ENCODE results near the gene L3MBTL4.
"Not testable (repeated sequence)": the region's sequence is repeated elsewhere in the genome, so short reads cannot be mapped to it uniquely, and the experiment has no call there.

Gene L3MBTL4

DNA sequence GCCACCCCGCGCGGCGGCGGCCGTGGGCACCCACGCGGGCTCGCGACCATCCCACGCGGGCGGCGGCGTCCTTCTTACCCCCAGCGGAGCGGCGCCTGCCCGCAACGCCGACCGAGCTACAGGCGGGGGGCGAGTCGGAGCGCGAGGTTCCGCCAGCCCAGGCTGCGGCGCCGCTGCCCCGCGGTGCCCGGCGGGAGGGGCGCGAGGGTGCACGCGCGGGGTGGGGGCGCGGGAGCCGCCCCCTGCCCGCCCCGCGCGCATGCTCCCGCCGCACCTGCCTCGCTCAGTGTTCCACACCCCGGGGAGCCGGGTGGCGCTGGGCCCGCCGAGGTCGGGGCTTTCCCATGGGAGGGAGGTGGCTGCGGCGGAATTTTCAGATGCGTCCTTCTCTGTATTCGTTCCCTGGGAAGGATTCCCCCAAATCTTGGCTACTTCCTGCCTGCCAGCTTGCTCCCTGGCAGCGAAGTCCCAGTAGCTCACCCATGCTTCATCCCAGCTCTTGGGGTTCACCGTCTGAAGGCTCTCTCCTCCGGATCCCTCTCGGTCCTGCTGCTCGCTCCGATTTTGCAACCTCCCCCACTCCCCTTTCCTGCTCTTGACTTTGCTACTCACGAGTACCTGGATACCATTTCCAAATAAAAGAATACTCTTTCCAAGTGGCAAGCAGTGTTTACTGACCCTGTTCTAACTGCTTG, at the start of gene L3MBTL4:
TSS of gene L3MBTL4 (minus strand) at position 189 of the 695 bp plus-strand sequence. CDS start 103,286 bp downstream, outside the sequence.
- DNase-seq, result peak; percentile 82 to 93 (median 82)

DNA sequence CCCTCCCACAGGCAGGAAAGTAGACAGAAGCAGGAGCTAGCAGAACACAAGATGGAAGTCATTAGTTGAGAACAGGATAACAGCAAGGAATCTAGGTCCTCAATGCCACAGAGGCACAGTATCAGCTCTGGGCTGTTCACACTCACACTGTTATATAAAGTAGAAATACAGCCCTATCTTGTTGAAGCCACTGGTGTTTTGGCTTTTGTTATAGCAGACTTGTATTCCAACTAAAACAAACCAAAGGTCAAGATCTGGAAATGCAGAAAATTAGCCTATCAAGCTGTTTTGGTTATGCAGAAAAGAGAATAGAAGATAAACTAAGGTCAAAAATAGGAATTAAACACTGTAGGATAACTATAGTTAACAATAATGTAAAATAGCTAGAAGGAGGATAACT, 37.5 kb upstream of the L3MBTL4 start:
- DNase-seq, result no peak

DNA sequence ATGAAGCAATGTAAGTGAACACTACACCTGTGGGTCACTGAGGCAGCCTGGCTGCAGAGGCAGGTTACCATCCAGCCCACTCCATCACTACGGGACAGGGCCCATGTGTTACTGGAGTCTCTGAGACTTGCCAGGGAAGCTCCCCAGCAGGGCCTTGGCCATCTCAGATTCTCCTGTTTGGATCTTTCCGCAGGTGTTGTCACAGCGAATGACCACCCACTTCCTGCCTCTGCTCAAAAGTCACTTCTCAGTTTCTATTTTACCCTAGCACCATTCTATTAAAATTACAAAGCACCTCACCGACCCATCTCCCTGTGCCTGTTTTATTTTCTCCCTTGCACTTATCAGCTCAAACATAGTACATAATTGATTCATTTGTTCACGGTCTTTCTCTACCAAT, 34.5 kb upstream of the L3MBTL4 start:
- no peak for DNase-seq

DNA sequence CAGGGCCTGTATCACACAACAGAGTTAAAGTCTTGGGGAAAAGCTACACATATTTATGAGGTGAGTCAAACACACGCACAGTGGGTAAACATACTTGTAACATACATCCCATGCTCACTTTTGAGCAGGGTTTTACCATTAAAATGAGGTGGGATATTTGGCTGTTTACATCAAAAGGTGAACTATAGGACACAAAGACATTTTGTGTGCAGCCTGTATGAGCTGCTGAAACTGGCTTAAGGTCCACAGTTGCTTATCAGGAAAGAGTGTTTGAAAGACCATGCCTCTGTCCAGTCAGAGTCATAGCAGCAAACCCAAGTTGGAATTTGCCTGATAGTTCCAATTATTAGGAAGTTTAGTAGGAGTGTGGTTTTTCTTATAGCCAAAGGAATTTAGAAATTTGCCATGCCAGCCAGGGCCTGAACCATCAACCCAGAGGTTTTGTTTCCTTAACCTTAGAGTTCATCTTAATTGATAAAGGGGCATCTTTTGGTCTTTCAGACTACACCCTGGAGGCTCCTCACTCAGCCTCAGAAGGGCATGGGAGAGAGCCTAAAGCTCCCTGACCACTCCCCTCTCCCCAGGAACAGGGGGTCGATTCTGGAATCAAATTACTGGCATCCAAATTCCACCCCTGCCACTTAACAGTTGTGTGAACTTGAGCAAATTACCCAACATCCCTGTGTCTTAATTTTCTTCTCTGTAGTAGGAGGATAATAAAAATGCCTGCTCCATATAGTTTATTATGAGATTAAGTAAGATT, 29.9 kb upstream of the L3MBTL4 start:
- no peak for DNase-seq

DNA sequence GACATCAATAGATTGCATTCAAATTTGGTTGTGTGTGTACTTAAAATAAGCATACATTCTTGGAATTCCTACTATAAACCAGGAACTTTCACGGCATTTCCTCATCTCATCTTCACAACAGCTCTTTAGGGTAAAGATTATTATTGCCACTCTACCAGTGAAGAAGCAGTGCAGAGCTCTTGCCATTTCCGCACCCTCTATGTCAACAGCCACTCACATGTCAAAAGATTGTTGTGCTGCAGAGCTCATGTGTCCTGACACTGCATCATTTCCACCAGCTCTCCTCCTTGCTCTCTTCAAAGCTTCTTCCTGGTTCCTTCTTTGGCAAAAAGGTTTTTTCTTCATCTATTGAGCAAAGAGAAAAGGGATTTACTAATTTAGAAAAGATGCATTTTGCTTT, 26.5 kb upstream of the L3MBTL4 start:
- DNase-seq, result no peak

DNA sequence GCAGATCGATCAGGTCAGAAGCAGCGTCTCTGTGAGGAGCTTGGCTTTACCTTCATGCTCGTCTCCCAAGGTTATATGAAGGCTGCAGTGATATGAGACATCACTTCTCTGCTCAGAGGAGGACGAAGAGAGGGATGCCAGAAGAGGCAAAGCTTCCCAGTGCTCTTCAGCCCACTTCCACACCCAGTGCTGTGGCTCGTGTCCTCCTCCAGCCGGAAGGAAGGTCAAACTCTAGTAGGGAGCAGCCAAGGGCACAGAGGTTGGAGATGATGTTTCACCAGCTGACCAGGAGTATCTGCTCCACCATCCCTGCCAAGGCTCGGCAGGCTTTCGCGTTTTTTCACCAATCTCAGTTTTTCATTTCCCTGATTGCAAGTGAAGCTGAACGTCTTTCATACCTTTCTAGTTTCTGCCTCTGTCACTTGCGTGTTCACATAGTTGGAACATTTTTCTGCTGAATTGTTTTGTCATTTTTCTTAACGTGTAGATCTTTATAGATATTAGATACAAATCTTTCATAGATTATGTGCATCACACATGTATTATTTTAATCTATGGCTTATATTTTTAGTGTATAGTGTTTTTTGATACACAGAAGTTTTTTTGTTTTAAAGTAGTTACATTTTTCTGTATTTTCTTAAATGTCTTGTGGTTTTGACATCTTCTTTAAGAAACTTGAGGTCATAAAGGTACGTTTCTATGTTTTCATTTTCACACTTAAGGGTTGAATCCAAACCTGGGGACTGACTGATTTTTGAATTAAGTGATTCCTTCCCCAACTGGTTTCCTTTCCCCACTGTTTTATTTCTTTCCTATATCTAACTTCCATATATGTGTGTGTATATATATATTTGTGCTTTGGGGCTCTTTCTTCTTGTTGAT, 23.5 kb upstream of the L3MBTL4 start:
- no peak for DNase-seq

DNA sequence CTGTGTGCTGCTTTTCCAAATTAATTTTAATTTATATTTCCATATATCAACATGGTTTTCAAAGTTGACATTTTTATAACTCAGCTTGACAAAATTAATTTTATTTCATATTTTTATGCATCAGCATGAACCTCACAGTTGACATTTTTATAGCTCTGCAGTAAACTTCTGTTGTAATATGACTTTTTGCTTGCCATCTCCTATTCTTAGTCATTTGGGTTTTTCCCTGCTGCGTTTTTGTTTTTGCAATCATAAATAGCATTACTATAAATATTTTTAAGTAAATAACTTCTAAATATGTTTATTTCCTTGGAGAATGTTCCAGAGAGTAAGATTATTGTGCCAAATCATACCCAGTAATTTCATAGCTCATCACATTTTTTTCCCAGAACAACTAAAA, 21.0 kb upstream of the L3MBTL4 start:
- DNase-seq, result peak in 1 of 3 donors; percentile 17

DNA sequence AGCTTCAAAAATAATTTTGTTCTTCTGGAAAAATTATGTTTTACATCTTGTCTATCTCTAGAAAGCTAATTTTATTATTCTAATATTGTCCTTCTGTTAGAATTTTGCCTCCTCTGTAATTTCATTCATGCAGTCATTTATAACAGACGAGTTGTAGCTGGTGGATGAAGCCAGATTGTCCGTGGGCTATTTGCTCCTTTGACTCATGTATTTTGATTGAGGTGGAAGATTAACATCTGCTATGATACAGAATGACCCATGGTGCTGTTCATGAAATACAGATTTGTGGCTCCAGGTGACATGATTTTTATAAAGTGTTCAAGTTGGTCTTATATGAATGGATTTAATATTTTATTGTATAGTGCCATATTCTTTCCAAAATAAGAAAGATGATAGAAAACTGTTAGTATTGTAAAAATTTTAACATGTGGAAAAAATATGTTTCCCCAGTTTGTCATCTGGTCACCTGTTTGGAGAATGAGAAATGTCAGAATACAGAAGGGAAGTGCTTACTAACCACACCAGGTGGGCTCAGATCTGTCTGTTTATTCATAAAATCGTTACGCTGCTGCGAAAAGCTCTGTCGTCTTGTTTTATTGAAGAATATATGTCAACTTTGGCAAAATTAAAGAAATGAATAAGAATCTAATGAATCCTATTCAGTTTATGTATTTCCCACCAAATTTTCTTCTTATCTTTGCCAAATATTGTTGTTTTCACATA, 20.4 kb upstream of the L3MBTL4 start:
- DNase-seq, result no peak

GRCh38 chr18:6434481-6434880, 19.8 kb upstream of the L3MBTL4 start:
- no peak for DNase-seq

DNA sequence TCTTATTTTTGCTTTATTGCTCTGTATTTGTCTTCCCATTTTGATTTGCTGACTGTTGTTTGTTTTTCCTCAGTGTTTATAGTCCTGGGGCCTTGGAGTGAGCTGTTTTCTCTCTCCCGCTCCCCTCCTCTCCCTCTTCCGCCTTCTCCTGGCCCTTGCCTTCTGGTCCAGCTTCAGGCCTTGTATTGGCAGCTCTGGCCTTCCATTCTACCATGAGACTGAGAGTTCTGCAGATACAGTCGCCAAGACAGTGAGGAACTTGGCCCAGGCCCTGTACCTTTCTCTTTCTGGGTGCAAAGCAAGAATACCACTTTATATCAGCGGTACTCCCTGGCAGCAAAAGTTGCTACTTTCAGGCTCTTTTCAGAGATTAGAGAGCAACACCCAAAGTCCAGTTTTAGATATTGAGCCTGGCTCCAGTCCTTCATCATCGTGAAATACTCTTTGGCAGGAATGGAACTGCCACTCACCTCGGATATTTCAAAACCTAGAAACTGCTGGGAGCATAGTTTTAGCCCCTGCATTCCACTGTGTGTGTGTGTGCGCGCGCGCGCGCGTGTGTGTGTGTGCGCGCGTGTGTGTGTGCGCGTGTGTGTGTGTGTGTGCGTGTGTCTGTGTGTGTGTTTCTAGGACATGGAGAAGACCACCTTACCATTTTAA, 17.1 kb upstream of the L3MBTL4 start:
- DNase-seq, result no peak

GRCh38 chr18:6428851-6429395, 14.2 kb upstream of the L3MBTL4 start:
- DNase-seq, result no peak

DNA sequence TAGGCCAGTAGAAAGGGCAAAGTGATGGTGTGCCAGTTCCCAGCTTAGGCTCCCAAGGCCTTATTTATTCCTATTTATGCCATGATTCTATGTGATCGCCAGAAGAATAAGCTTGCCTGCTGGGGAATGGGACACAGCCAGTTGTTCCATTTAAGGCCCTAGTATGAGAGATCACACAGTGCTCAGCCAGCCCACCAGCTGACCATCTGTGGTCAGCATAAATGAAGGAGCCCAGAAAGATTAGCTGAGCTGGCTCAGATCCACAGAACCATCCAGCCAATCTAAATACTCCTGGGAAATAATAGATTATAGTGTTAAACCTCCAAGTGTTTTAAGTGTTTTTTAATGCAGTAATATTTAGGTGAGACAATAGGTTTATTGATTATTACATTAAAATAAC, 12.6 kb upstream of the L3MBTL4 start:
- DNase-seq, result no peak

GRCh38 chr18:6423289-6423688, 8.6 kb upstream of the L3MBTL4 start:
- no peak for DNase-seq

DNA sequence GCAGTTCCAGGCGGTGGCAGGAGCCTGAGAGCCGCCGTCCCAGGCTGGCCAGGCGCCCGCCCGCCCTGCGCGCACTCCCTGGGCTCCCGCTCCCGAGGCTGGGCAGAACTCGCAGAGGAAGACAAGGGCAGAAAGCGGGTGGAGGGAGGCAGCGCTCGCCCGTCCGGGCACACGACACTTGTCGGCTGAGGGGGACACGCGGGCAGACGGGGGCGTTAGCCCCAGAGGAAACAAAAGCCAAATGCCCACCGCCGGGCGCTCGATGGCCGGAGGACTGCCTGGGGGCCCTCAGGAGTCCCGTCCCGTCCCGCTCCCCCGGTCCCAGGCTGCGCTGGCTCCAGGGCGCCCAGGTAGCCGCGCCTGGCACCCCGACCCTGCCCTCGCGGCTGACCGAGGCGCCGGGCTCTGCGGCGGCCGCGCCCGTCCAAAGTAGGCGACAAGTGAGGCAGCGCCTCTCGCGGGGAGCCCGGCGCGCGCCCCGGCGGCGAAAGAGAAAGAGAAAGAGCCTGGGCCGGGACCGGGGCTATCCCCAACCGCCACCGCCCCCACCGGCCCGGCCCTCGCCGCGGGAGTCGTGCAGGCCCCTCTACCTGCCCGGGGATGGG, 491 bp downstream of the L3MBTL4 start:
- peak; percentile 85 to 96 (median 90) for DNase-seq

- peak; percentile 59 to 67 (median 64) for DNase-seq
These were observed 1.1 kb downstream of the L3MBTL4 start for GRCh38 chr18:6413579-6414117.

DNA sequence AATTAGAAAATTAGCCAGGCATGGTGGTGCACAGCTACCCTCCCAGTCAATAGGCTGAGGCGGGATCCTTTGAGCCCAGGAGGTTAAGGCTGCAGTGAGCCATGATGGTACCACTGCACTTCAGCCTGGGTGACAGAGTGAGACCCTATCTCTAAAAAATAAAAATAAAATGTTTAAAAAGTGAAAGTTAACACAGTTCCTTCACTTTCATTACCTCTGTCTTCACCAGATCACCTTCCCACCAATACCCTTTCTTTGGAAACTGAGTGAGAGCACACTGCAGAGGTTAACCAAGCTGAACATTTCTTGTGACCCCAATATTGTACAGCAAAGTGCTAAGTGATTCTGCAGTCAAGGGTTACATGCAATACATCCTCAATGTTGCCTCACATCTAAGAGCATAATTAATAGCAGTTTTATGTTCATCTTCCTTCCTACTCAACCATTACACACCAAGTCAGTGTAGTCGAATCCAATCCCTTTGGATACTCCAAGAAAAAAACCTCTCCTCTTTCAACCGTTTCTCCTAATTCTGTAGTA, 1.7 kb downstream of the L3MBTL4 start:
- no peak for DNase-seq

GRCh38 chr18:6411382-6411781, 3.3 kb downstream of the L3MBTL4 start:
- DNase-seq, result no peak

DNA sequence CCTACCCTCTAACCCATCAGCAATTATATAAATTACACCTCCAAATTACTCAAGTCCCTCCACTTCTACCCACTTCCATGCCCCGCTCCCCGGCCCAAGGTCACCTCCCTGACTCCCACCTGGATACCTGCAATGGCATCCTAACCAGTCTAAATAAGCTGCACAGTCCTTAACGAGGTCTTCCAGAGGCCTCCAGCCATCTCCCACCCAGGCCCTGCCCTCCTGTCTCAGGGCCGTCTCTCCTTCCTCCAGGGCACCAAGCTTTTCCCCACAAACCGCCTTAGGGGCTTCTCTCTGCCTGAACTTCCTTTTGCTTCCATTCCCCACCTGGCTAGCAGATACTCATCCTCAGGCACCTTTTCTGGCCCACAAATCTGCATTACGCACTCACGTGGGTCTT, 4.8 kb downstream of the L3MBTL4 start:
- DNase-seq, result no peak

- not testable (repeated sequence) for DNase-seq
These were observed 6.2 kb downstream of the L3MBTL4 start for GRCh38 chr18:6408543-6408942.

GRCh38 chr18:6406910-6407470, 7.7 kb downstream of the L3MBTL4 start:
- peak in 1 of 3 donors; percentile 22 for DNase-seq

Data from suppressor macrophage treated with lipopolysaccharide for 1 hour (primary cell).